ENCODE data around the gene PGM3.
A peak's percentile ranks its signal among the peaks of the same experiment; 100 is the strongest.

GRCh38 chr6:83215131-83216047 is 22.3 kb upstream of the PGM3 start:
- TF ChIP-seq CTCF (optimal IDR thresholded peaks at IDR 0.05 in 1 of 3, IDR thresholded peaks at IDR 0.05 in 1 of 3, conservative IDR thresholded peaks at IDR 0.05 in 1 of 3; ENCODE audit: extremely low read depth in 1 of 3, insufficient read depth in 2 of 3, low read length in 3 of 3) (peak; percentile 80 to 90 (median 81)), EZH2 (IDR thresholded peaks at IDR 0.05; ENCODE audit: low read length) (no peak)

All from keratinocyte (primary cell).